ENCODE data around the gene NOS3. TPM values are rescaled to one million over a fixed set of nuclear protein-coding genes. Genes with fewer than 3 reads are reported as not detected.

NOS3 gene
- total and polyA plus RNA-seq, 9 of the 15 experiments (the other 6 are each of a cell fraction or from before 2014, with no cell fraction given): 1.1 to 121 (median 23.6) TPM

- Histone ChIP-seq H3K27ac (ENCODE audit: extremely low read depth, low read depth, low read length) (no peak overlapping the region), H3K79me2 (ENCODE audit: control insufficient read depth, insufficient read depth, low read length) (peaks cover 34% of the 10 kb centered on the region), H3K9me3 (replicated peaks; ENCODE audit: control insufficient read depth, insufficient read depth, low read depth, low read length) (no peaks in the 10 kb centered on the region), H3K27me3 (ENCODE audit: control insufficient read depth in 2 of 2, insufficient read depth in 2 of 2, low read length in 2 of 2) (no peaks in the 10 kb centered on the region), H3K4me2 (ENCODE audit: insufficient read depth, low read length) (no peak overlapping the region), H3K36me3 (ENCODE audit: control insufficient read depth, insufficient read depth, low read length) (peaks cover 56% of the 10 kb centered on the region; the same call in 2 of the 3 replicates), H4K20me1 (replicated peaks; ENCODE audit: control insufficient read depth, insufficient read depth, low read length) (no peaks in the 10 kb centered on the region), H3K4me1 (replicated peaks in 1 of 2; ENCODE audit: control insufficient read depth in 2 of 2, insufficient read depth in 2 of 2, low read length in 2 of 2) (peaks cover 21 to 50% of the 10 kb centered on the region in 2 experiments), H3K9ac (ENCODE audit: insufficient read depth in 1 of 2, low read depth in 2 of 2, low read length in 2 of 2) (no peak overlapping the region), H3K9me1 (ENCODE audit: control insufficient read depth, insufficient read depth, low read length) (no peaks in the 10 kb centered on the region), H2AFZ (ENCODE audit: low read depth, low read length) (no peak overlapping the region), H3K4me3 (no peak overlapping the region)
- DNase-seq (ENCODE audit: extremely low read depth in 1 of 4, low spot score in 3 of 4) (no peak), ATAC-seq (no peak), FAIRE-seq (no peak)
- ChIA-PET CTCF (ENCODE audit: low intra/inter-chr PET ratio) (no interaction called here), POLR2A (interaction anchor here (14.3 kb wide), 1 partner anchor 22 kb away, joined by 146 read pairs; no protein-coding TSS in a partner anchor)
- 89% methylated on average over 4 of the region's 4 CpGs for WGBS (ENCODE audit: insufficient coverage, low coverage, missing lambda C conversion rate)
- TF ChIP-seq BRF1 (IDR thresholded peaks at IDR 0.05; ENCODE audit: borderline replicate concordance, extremely low read depth, insufficient read length) (no peak), CBX8 (IDR thresholded peaks at IDR 0.05; ENCODE audit: borderline replicate concordance, extremely low read depth, low read depth, low read length, poor library complexity, severe bottlenecking) (no peak), PHF8 (IDR thresholded peaks at IDR 0.05; ENCODE audit: borderline replicate concordance, low read length) (no peak), RBM39 (optimal IDR thresholded peaks at IDR 0.05; ENCODE audit: low read depth, low read length) (no peak), EP400 (IDR thresholded peaks at IDR 0.05) (no peak), KLF13 (tag; IDR thresholded peaks at IDR 0.05; ENCODE audit: borderline replicate concordance, low read depth) (no peak), ZNF609 (CRISPR knock-in tag; IDR thresholded peaks at IDR 0.05; ENCODE audit: borderline replicate concordance) (no peak), ZZZ3 (IDR thresholded peaks at IDR 0.05) (no peak), FOXA1 (IDR thresholded peaks at IDR 0.05; ENCODE audit: borderline replicate concordance) (no peak), ZNF212 (CRISPR knock-in tag; IDR thresholded peaks at IDR 0.05) (no peak), ZNF134 (CRISPR knock-in tag; conservative IDR thresholded peaks at IDR 0.05) (no peak), SPI1 (IDR thresholded peaks at IDR 0.05; ENCODE audit: borderline replicate concordance, low read depth, low read length) (no peak), RAD51 (IDR thresholded peaks at IDR 0.05; ENCODE audit: borderline replicate concordance, low read depth) (no peak), ZNF324 (CRISPR knock-in tag; IDR thresholded peaks at IDR 0.05) (no peak)
- TF ChIP-seq, protein P1, sequence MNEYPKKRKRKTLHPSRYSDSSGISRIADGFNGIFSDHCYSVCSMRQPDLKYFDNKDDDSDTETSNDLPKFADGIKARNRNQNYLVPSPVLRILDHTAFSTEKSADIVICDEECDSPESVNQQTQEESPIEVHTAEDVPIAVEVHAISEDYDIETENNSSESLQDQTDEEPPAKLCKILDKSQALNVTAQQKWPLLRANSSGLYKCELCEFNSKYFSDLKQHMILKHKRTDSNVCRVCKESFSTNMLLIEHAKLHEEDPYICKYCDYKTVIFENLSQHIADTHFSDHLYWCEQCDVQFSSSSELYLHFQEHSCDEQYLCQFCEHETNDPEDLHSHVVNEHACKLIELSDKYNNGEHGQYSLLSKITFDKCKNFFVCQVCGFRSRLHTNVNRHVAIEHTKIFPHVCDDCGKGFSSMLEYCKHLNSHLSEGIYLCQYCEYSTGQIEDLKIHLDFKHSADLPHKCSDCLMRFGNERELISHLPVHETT (CRISPR knock-in tag; conservative IDR thresholded peaks at IDR 0.05 in 1 of 2, IDR thresholded peaks at IDR 0.05 in 1 of 2): no peak
- TF ChIP-seq, protein P2, sequence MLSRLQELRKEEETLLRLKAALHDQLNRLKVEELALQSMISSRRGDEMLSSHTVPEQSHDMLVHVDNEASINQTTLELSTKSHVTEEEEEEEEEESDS (CRISPR knock-in tag; IDR thresholded peaks at IDR 0.05): no peak
- in situ Hi-C loops (cut with MboI): no loop called here
- intact Hi-C loops (cut with micrococcal nuclease): no loop called here
- no TSS peak for BruUV-seq (replicated peaks)
These were observed 40.2 kb downstream of the NOS3 start for GRCh38 chr7:151031011-151031410.

Data from K562 (cell line).